Peyer's patch (tissue), 4 donors: ENCODE data around the gene LRRC10. TPM values are rescaled to one million over a fixed set of nuclear protein-coding genes. Genes with fewer than 3 reads are reported as not detected.

Source experiments
- DNase-seq, 3 donors: peaks; one replicate each; pipeline ENCODE4 v3.0.0-alpha.2; 2017 to 2019
- H3K27ac ChIP-seq, 4 donors: fragments of 200-600 bp; sonication (generic); one replicate each; pipeline ENCODE4 v1.5.1; 2016 to 2019
- H3K27me3 ChIP-seq, 2 donors: fragments of 200-600 bp; sonication (generic); one replicate each; pipeline ENCODE4 v1.5.1; 2019
- H3K36me3 ChIP-seq, 3 donors: fragments of 200-600 bp; sonication (generic); one replicate each; pipeline ENCODE4 v1.5.1; 2016 to 2019
- H3K4me1 ChIP-seq, 4 donors: fragments of 200-600 bp; sonication (generic); one replicate each; pipeline ENCODE4 v1.5.1; 2016 to 2019
- H3K4me3 ChIP-seq, 4 donors: fragments of 200-600 bp; sonication (generic); 1 replicate in 3 of 4; 2 replicates in 1 of 4; pipeline ENCODE4 v1.5.1; 2016 to 2019; ENCODE audit warnings: mild to moderate bottlenecking in 1 of 4
- H3K9me3 ChIP-seq, 4 donors: fragments of 200-600 bp; sonication (generic); one replicate each; pipeline ENCODE4 v1.5.1; 2016 to 2019; ENCODE audit warnings: mild to moderate bottlenecking in 1 of 4
- POLR2A ChIP-seq, 2 donors: fragments of 450-650 bp; IDR thresholded peaks; one replicate each; pipeline ENCODE4 v1.5.1; 2017; ENCODE audit warnings: antibody characterized with exemption in 2 of 2, mild to moderate bottlenecking in 2 of 2, moderate library complexity in 2 of 2
- total RNA-seq, 4 donors: library from RNA; depleted of rRNA; stranded (reverse); fragments of >200 nt; gene quantifications; one replicate each; pipeline ENCODE4 v1.1.0, GENCODE V29; 2016
- TF ChIP-seq, protein P1 (sequence below), 6 experiments: fragments of 450-650 bp in 4 of 6; fragments of 200-600 bp in 2 of 6; sonication (generic) in 1 of 6; IDR thresholded peaks; one replicate each; pipeline ENCODE4 v1.5.1; 2017 to 2019; ENCODE audit warnings: antibody characterized with exemption in 6 of 6, mild to moderate bottlenecking in 3 of 6, moderate library complexity in 1 of 6

LRRC10 gene
- total RNA-seq, 4 donors from 2014 or later, result not detected

DNA sequence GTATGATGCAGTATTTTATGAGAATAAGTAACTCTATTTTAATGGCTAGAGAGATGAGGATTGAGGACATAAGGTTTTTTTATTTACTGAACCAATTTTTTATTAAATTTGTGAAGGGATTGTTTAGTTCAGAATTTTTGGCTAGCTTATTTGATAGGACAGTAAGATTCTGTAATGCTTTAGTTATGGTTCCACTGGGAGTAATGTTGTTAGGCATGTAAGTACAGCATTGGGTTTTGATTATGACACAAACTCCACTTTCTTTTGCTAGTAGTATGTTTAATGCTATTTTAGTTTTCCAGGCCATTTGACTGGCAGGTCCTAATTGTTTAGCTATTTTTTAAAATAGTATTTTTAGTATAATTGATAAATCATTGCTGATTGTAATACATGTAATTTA is 33.8 kb upstream of the LRRC10 start:
- H3K36me3 ChIP-seq, result no peaks in the 10 kb centered on the region
- no peak overlapping the region for H3K27ac ChIP-seq
- no peak overlapping the region for H3K4me3 ChIP-seq
- DNase-seq, result no peak
- H3K9me3 ChIP-seq, result no peaks in the 10 kb centered on the region
- TF ChIP-seq POLR2A (IDR thresholded peaks at IDR 0.05), result no peak
- TF ChIP-seq, protein P1, sequence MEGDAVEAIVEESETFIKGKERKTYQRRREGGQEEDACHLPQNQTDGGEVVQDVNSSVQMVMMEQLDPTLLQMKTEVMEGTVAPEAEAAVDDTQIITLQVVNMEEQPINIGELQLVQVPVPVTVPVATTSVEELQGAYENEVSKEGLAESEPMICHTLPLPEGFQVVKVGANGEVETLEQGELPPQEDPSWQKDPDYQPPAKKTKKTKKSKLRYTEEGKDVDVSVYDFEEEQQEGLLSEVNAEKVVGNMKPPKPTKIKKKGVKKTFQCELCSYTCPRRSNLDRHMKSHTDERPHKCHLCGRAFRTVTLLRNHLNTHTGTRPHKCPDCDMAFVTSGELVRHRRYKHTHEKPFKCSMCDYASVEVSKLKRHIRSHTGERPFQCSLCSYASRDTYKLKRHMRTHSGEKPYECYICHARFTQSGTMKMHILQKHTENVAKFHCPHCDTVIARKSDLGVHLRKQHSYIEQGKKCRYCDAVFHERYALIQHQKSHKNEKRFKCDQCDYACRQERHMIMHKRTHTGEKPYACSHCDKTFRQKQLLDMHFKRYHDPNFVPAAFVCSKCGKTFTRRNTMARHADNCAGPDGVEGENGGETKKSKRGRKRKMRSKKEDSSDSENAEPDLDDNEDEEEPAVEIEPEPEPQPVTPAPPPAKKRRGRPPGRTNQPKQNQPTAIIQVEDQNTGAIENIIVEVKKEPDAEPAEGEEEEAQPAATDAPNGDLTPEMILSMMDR (IDR thresholded peaks at IDR 0.05), result no peak
- H3K4me1 ChIP-seq, result no peaks in the 10 kb centered on the region
- H3K27me3 ChIP-seq, result no peaks in the 10 kb centered on the region

DNA sequence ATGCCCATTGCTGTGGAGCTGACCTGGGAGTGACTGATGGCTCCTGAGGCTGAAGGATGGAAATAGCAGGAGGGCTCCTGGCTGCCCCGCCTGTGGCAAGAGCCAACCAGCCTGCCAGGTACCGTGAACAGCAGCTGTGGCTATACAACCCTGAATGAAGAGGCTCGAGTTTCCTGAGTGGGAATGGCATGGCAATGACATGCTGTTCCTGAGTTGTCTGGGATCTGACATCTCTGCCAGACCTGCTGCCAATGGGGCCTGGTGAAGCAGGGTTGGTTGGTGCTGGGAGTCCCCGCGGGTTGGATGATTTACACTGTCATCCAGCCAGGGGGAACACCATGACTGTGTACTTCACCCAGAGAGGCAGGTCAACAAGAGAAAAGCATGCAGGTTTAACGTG is 31.8 kb upstream of the LRRC10 start:
- Histone ChIP-seq H3K27ac (no peak overlapping the region), H3K9me3 (no peaks in the 10 kb centered on the region), H3K4me3 (no peak overlapping the region), H3K4me1 (no peaks in the 10 kb centered on the region), H3K27me3 (no peaks in the 10 kb centered on the region), H3K36me3 (no peaks in the 10 kb centered on the region)
- TF ChIP-seq POLR2A (IDR thresholded peaks at IDR 0.05), result no peak
- TF ChIP-seq, protein P1 (IDR thresholded peaks at IDR 0.05), result no peak
- no peak for DNase-seq

DNA sequence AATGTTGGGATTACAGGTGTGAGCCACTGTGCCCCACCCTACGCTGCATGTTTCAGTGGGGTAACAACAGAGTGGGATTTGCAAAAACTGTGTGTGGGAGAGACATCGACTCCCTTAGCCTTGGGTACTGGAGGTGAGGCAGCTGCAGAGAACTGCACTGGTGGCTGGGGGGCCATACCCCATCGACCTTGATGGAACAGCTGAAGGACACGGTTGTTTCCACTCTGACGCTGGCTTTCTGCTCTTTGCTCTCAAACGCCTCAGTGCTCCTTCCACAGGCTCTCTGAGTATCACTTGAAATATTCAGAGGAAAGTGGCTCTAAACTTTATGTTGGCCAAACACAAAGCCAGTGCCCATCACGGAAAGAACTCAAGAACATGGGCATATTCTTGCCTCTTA is 30.8 kb upstream of the LRRC10 start:
- no peak for DNase-seq
- H3K9me3 ChIP-seq, result no peaks in the 10 kb centered on the region
- H3K4me1 ChIP-seq, result no peaks in the 10 kb centered on the region
- no peak overlapping the region for H3K4me3 ChIP-seq
- TF ChIP-seq POLR2A (IDR thresholded peaks at IDR 0.05), result no peak
- TF ChIP-seq, protein P1 (IDR thresholded peaks at IDR 0.05), result no peak
- H3K36me3 ChIP-seq, result no peaks in the 10 kb centered on the region
- H3K27ac ChIP-seq, result no peak overlapping the region
- no peaks in the 10 kb centered on the region for H3K27me3 ChIP-seq

DNA sequence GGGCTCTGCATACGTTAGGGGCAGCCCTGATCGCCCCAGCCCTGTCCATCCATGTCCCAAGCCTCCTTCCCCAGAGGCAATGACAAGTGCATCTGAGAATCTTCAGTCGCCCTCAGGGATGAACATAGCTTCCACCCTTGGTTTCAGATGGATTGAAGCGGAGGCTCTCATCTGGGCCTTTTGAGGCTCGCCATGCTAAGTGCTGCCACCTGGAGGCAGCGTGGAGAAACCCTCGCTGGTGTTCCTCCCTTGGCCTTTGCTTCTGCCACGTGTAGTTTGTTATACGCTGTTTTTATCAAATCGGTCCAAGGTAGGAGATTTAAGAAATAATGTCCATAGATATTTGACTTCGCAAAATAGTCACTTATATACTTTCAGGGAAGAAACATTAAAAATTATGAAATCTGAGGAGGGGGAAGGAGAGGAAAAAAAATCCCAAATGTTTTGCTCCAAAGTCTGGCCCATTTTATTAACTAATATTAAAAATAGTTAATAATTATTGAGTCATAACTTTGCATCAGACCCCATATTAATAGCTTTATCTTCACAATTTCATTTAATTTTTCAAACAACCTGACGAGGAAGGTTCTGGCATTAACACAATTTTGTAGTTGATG is 28.8 kb upstream of the LRRC10 start:
- Histone ChIP-seq H3K4me1 (no peaks in the 10 kb centered on the region), H3K9me3 (no peaks in the 10 kb centered on the region), H3K4me3 (no peak overlapping the region), H3K36me3 (no peaks in the 10 kb centered on the region), H3K27ac (no peak overlapping the region), H3K27me3 (no peaks in the 10 kb centered on the region)
- peak; percentile 35 to 80 (median 74) for DNase-seq
- TF ChIP-seq, protein P1 (IDR thresholded peaks at IDR 0.05), result peak; percentile 40 to 86 (median 68)
- no peak for TF ChIP-seq POLR2A (IDR thresholded peaks at IDR 0.05)

DNA sequence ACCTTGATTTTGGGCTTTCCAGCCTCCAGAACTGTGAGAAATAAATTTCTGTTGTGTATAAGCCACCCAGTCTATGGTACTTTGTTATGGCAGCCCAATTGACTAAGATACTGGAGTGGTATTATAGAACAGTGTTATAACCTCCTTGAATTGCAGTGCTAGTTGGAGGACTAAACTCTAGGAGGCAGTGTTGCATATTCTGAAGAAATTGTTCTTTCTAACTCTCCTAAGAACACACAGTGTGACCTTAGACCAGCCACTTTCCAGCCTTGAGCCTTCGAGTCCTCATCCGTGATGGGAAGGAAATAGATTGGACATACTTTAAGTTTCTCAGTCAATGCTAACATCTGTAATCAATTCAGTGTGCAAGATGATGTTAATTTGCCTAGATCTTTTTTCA is 22.4 kb upstream of the LRRC10 start:
- Histone ChIP-seq H3K9me3 (no peaks in the 10 kb centered on the region), H3K4me3 (no peak overlapping the region), H3K36me3 (no peaks in the 10 kb centered on the region), H3K27ac (no peak overlapping the region), H3K4me1 (no peaks in the 10 kb centered on the region), H3K27me3 (no peaks in the 10 kb centered on the region)
- no peak for DNase-seq
- TF ChIP-seq, protein P1 (IDR thresholded peaks at IDR 0.05), result peak in 1 of 6 experiments; percentile 13
- no peak for TF ChIP-seq POLR2A (IDR thresholded peaks at IDR 0.05)

DNA sequence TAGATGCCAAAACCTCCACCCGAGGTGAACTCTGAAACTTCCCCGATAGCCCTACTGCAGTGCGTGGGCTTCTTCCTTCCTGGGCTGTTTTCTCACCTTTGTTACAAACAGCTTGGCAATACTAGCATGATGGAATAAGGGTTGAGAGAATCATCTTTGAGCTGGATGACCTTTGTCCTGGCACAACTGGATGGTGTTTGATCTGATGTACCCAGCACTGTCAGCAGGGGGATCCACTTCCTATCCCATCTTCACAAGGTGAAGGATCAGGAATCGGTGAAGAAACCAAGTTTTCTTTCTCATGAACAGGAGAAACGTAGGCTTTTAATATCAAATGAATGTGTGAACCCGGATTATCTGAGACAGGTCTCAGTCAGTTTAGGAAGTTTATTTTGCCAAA is 19.5 kb upstream of the LRRC10 start:
- H3K4me3 ChIP-seq, result no peak overlapping the region
- no peak for DNase-seq
- TF ChIP-seq POLR2A (IDR thresholded peaks at IDR 0.05), result no peak
- TF ChIP-seq, protein P1 (IDR thresholded peaks at IDR 0.05), result no peak
- H3K27ac ChIP-seq, result no peak overlapping the region
- H3K36me3 ChIP-seq, result no peaks in the 10 kb centered on the region
- no peaks in the 10 kb centered on the region for H3K27me3 ChIP-seq
- no peaks in the 10 kb centered on the region for H3K4me1 ChIP-seq
- H3K9me3 ChIP-seq, result no peaks in the 10 kb centered on the region
